GM06990 (cell line): ENCODE results near the gene LYZ.

Source experiments
- DNase-seq: peaks from one replicate; pipeline ENCODE4 v3.0.0-alpha.2; 2011; ENCODE audit not compliant: insufficient read length; ENCODE audit errors: extremely low read depth
- H3K27me3 ChIP-seq: replicated peaks from 2 replicates; pipeline ENCODE4 v1.6.0; 2011; ENCODE audit warnings: low read length; ENCODE audit not compliant: control insufficient read depth, insufficient read depth
- H3K36me3 ChIP-seq: 2 replicates; pipeline ENCODE4 v1.5.1; 2011; ENCODE audit warnings: low read length; ENCODE audit not compliant: control insufficient read depth, insufficient read depth
- H3K4me3 ChIP-seq: replicated peaks from 2 replicates; pipeline ENCODE4 v1.5.1; 2011; ENCODE audit warnings: low read depth, mild to moderate bottlenecking, control low read depth, low read length
- TF ChIP-seq, protein P1 (sequence below): IDR thresholded peaks from 2 replicates; pipeline ENCODE4 v1.5.1; 2011; ENCODE audit warnings: low read length, control low read depth, mild to moderate bottlenecking, inconsistent platforms; ENCODE audit not compliant: insufficient read depth, poor library complexity, severe bottlenecking

Gene LYZ

GRCh38 chr12:69392179-69392928, 44.2 kb downstream of the LYZ start:
- H3K27me3 ChIP-seq = no peaks in the 10 kb centered on the region
- no peak overlapping the region for H3K4me3 ChIP-seq
- TF ChIP-seq, protein P1, sequence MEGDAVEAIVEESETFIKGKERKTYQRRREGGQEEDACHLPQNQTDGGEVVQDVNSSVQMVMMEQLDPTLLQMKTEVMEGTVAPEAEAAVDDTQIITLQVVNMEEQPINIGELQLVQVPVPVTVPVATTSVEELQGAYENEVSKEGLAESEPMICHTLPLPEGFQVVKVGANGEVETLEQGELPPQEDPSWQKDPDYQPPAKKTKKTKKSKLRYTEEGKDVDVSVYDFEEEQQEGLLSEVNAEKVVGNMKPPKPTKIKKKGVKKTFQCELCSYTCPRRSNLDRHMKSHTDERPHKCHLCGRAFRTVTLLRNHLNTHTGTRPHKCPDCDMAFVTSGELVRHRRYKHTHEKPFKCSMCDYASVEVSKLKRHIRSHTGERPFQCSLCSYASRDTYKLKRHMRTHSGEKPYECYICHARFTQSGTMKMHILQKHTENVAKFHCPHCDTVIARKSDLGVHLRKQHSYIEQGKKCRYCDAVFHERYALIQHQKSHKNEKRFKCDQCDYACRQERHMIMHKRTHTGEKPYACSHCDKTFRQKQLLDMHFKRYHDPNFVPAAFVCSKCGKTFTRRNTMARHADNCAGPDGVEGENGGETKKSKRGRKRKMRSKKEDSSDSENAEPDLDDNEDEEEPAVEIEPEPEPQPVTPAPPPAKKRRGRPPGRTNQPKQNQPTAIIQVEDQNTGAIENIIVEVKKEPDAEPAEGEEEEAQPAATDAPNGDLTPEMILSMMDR = no peak
- DNase-seq = peak; percentile 25
- H3K36me3 ChIP-seq = no peaks in the 10 kb centered on the region

GRCh38 chr12:69396041-69396440, 47.9 kb downstream of the LYZ start:
- Histone ChIP-seq H3K36me3 (no peaks in the 10 kb centered on the region), H3K4me3 (no peak overlapping the region), H3K27me3 (no peaks in the 10 kb centered on the region)
- TF ChIP-seq, protein P1 = no peak
- no peak for DNase-seq

- TF ChIP-seq, protein P1 = no peak
- no peak for DNase-seq
- Histone ChIP-seq H3K27me3 (no peaks in the 10 kb centered on the region), H3K36me3 (no peaks in the 10 kb centered on the region), H3K4me3 (no peak overlapping the region)
These were observed 48.8 kb downstream of the LYZ start for GRCh38 chr12:69396963-69397362.

DNA sequence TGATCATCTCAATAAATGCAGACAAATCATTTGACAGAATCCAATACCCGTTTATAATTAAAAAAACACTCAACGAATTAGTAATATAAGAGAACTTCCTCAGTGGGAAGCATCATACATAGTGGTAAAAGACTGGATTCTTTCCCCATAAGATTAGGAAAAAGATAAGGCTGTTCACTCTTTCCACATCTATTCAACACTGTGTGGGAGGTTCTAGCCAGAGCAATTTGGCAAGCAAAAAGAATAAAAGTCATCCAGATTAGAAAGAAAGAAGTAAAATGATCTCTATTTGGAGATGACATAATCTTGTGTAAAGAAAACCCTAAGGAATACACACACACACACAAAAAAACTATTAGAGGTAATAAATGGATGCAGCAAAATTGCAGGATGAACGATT, 49.8 kb downstream of the LYZ start:
- TF ChIP-seq, protein P1 = no peak
- no peak for DNase-seq
- Histone ChIP-seq H3K36me3 (no peaks in the 10 kb centered on the region), H3K27me3 (no peaks in the 10 kb centered on the region), H3K4me3 (no peak overlapping the region)

- TF ChIP-seq, protein P1 = no peak
- Histone ChIP-seq H3K4me3 (no peak overlapping the region), H3K36me3 (no peaks in the 10 kb centered on the region), H3K27me3 (no peaks in the 10 kb centered on the region)
- DNase-seq = no peak
These were observed 53.8 kb downstream of the LYZ start for GRCh38 chr12:69401940-69402339.
